GM13977 (cell line): Measurements from ENCODE around the gene ATG9B.
"Not testable (repeated sequence)": the region's sequence is repeated elsewhere in the genome, so short reads cannot be mapped to it uniquely, and the experiment has no call there.

Experiments
- DNase-seq: peaks from one replicate; pipeline ENCODE4 v3.0.0; 2012; ENCODE audit warnings: low spot score
- in situ Hi-C: fragments of 300-500 bp; cut with MboI; formaldehyde crosslinking; loops from one replicate; pipeline ENCODE4 v1.12.0; 2022; ENCODE audit warnings: low sequenced_read_pairs, low pct_unique_long_range_greater_than_20kb, mixed read lengths, inconsistent platforms; ENCODE audit not compliant: unreplicated experiment
- TF ChIP-seq, protein P1 (sequence below): IDR thresholded peaks from 2 replicates; pipeline ENCODE4 v1.5.1; 2012; ENCODE audit warnings: mild to moderate bottlenecking, control low read depth; ENCODE audit not compliant: insufficient read depth; ENCODE audit errors: extremely low read depth, missing control alignments

ATG9B gene

DNA sequence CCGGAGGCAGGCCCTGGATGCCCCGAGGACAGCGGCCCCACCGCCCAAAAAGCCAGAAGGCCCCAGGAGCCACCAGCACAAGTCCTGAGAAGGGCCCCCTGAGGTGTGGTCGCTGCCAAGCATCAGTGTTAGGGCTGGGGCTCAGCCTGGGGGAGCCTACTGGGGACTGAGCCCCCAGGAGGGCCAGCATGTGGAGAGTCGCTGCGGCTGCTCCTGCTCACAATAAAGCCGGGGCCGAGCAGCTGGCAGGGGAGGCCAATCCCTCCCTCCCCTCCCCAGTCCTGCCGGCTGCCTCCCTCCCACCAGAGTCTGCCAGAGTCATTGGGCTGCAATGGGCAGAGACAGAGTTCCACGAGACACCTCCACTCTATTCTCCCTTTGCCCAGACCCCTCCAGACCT is 21.0 kb upstream of the ATG9B start:
- TF ChIP-seq, protein P1, sequence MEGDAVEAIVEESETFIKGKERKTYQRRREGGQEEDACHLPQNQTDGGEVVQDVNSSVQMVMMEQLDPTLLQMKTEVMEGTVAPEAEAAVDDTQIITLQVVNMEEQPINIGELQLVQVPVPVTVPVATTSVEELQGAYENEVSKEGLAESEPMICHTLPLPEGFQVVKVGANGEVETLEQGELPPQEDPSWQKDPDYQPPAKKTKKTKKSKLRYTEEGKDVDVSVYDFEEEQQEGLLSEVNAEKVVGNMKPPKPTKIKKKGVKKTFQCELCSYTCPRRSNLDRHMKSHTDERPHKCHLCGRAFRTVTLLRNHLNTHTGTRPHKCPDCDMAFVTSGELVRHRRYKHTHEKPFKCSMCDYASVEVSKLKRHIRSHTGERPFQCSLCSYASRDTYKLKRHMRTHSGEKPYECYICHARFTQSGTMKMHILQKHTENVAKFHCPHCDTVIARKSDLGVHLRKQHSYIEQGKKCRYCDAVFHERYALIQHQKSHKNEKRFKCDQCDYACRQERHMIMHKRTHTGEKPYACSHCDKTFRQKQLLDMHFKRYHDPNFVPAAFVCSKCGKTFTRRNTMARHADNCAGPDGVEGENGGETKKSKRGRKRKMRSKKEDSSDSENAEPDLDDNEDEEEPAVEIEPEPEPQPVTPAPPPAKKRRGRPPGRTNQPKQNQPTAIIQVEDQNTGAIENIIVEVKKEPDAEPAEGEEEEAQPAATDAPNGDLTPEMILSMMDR: no peak
- no peak for DNase-seq
- in situ Hi-C loops: no loop called here

DNA sequence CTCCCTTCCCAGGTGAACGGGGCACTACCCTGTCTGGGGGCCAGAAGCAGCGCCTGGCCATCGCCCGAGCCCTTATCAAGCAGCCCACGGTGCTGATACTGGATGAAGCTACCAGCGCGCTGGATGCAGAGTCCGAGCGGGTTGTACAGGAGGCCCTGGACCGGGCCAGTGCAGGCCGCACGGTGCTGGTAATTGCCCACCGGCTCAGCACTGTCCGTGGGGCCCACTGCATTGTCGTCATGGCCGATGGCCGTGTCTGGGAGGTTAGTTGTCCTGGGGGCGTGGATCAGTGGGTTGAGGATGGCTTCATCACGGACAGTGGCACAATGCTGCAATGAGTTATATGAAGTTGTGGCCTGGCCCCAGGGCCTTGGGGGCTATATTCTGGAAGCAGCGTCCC is 19.7 kb upstream of the ATG9B start:
- in situ Hi-C loops: no loop called here
- DNase-seq: no peak
- TF ChIP-seq, protein P1: no peak

DNA sequence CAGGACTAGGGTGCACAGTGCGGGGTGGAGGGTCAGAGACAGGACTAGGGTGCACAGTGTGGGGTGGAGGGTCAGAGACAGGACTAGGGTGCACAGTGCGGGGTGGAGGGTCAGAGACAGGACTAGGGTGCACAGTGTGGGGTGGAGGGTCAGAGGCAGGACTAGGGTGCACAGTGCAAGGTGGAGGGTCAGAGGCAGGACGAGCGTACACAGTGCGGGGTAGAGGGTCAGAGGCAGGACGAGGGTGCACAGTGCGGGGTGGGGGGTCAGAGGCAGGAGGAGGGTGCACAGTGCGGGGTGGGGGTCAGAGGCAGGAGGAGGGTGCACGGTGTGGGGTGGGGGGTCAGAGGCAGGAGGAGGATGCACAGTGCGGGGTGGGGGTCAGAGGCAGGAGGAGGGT is 19.2 kb upstream of the ATG9B start:
- DNase-seq, in situ Hi-C loops: not testable (repeated sequence)

DNA sequence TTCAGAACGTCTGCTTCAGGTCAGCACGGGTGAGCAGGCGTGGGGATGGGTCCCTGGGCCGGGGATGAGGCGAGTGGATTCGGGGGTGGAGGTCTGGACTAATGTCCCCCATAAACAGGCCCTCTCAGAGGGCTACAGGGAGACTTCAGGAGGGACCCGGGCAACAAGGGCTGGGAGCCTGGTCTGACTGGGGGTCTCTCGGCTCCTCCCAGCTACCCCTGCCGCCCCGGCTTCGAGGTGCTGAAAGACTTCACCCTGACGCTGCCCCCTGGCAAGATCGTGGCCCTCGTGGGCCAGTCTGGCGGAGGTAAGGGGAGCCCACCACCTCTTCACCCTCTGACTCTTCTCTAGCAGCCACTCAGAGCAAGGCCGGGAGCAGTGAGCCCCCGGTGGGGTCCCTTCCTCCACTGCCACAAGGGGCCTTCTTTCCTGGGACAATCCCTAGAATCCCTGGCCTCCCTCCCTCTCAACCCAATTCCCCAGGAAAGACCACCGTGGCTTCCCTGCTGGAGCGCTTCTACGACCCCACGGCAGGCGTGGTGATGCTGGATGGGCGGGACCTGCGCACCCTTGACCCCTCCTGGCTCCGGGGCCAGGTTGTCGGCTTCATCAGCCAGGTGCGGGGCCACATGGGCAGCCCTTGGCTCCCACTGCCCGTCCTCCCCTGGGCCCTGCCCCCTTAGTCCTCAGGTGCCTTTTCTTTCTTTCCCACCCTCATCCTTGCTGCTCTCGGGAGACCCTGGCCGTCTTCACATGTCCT is 16.5 kb upstream of the ATG9B start:
- no peak for DNase-seq
- TF ChIP-seq, protein P1: no peak
- in situ Hi-C loops: no loop called here

DNA sequence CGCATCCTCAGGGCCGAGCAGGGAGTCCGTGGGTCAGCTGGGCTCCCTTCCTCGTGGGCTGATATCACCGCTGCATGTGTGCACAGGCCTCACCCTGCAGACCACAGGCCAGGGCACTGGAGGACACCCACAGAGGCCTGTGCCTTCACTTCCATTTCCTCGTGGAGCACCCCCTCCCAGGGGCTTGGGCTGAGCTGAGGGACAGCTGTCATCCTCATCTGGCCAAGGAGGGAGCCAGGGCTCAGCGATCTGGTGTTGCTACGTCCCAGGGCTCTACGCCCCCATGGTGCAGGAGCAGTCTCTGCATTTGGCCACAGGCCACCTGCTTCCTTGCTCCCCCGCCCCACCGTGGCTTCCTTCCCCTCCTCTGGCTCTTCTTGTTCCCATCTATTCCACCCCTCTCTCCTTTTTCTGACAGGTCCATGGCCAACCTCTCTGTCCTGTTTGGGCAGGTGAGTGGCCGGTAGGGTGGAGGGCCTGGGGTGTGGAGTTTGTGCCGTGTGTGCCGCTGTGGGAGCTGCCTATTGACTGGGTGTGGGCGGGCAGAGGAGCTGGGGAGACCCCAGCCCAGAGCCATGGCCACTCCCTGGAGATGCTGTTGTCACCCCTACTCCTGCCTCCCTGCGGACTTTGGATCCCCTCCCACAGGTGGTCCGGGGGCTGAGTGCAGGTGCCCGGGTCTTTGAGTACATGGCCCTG is 15.7 kb upstream of the ATG9B start:
- in situ Hi-C loops: no loop called here
- DNase-seq: no peak
- TF ChIP-seq, protein P1: no peak

DNA sequence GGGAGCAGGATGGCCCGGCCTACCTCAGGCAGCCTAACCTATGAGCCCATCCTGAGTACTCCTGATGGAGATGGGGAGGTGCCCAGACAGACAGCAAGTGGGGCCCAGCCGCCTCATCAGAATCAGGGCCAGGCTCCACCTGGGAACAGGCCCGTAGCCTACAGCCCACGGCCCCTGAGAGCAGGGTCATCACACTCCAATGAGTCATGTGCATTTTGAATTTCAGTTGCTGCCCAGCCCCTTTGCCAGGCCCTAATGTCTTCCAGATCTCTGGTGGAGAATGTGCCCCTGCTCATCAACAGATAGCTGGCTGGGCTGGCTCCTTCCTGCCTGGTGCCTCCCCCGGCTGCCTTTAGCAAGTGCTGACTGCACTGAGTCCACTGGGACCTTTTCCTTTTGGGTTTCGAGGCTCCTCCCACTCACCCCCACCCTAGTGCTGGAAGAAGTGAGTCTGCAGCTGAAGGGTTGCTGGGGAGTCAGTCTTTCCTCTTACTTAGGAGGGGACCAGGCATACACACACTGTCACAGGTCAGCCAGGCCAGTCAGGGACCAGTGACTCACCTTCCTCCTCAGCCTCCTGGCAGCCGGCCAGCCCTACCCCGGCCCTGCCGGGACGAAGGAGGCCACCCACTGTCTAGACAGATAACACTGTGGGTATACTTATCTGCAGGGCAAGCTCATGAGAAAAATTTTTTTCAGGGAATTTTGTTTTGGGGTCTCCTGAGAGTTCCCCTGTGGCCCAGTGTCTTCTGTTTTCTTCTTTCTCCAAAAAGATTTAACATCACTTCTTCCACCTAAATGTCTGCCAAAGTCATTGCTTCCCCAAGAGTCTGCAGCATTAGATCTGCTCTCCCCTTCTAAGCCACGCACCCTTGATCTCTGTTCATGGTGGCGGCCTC is 14.9 kb upstream of the ATG9B start:
- no peak for DNase-seq
- in situ Hi-C loops: no loop called here
- TF ChIP-seq, protein P1: no peak
